Psoas muscle (tissue), 8 donors: ENCODE results near the gene INSRR. TPM values are rescaled to one million over a fixed set of nuclear protein-coding genes. Genes with fewer than 3 reads are reported as not detected.
A peak's percentile ranks its signal among the peaks of the same experiment; 100 is the strongest.

Source experiments
- ATAC-seq, 4 donors: fragments of 200-7000 bp; cut with Tn5 transposase; one replicate each; pipeline ENCODE4 v1.9.1; 2020; ENCODE audit warnings: moderate library complexity in 3 of 4, mild to moderate bottlenecking in 2 of 4
- DNase-seq, 2 donors: peaks; one replicate each; pipeline ENCODE4 v3.0.0-alpha.2; 2020
- H3K27ac ChIP-seq: fragments of 200-600 bp; one replicate; pipeline ENCODE4 v1.8.0; 2022
- H3K27me3 ChIP-seq, 3 donors: fragments of 200-600 bp in 1 of 3; one replicate each; pipeline versions ENCODE4 v1.6.1 to v1.8.0; 2013 to 2022; ENCODE audit warnings: low read length in 2 of 3, mild to moderate bottlenecking in 2 of 3, moderate library complexity in 1 of 3; ENCODE audit not compliant: insufficient read depth in 3 of 3
- H3K36me3 ChIP-seq, 2 donors: fragments of 200-600 bp in 1 of 2; one replicate each; pipeline versions ENCODE4 v1.6.1 to v1.8.0; 2013 to 2022; ENCODE audit warnings: low read depth in 1 of 2, mild to moderate bottlenecking in 1 of 2, moderate library complexity in 1 of 2; ENCODE audit not compliant: insufficient read depth in 1 of 2
- H3K4me1 ChIP-seq: fragments of 200-600 bp; one replicate; pipeline ENCODE4 v1.8.0; 2022
- H3K4me3 ChIP-seq: fragments of 200-600 bp; one replicate; pipeline ENCODE4 v1.8.0; 2022; ENCODE audit warnings: mild to moderate bottlenecking
- H3K9me3 ChIP-seq: fragments of 200-600 bp; one replicate; pipeline ENCODE4 v1.8.0; 2022
- WGBS, 3 donors: extraction: QIAGEN DNeasy Blood & Tissue Kit; methylation state at CpG; one replicate each; pipeline versions ENCODE4 v1.1.6 to v1.1.7; 2013; 5-methylcytosine and 5-hydroxymethylcytosine counted together
- intact Hi-C, 2 donors: fragments of 100-400 bp; cut with DNase I; formaldehyde crosslinking; loops; one replicate each; pipeline versions ENCODE4 v1.11.0 to v1.14.2; 2022
- polyA plus RNA-seq, 3 donors: library from polyadenylated mRNA; stranded (reverse); fragments of 200-250 nt; gene quantifications; one replicate each; pipeline ENCODE4 v1.2.3, GENCODE V29; 2013
- total RNA-seq, 4 donors: library from RNA; stranded (reverse); fragmentation: NEBNext Ultra II Directional in 2 of 4; extraction: Animal tissue kit (Norgen Biotek cat#: 25700) in 2 of 4; gene quantifications; one replicate each; pipeline versions ENCODE4 v1.2.1 to v1.2.4, GENCODE V29; 2021 to 2023
- TF ChIP-seq, protein P1 (sequence below): fragments of 200-600 bp; IDR thresholded peaks from one replicate; pipeline ENCODE4 v1.8.0; 2022; ENCODE audit warnings: antibody characterized with exemption
- donor health status: healthy with polysubstance abuse.
- donor health status: DM: no; HTN: no; CAD: no; lungs with moderate emphysema.
- donor health status: Bipolar disorder and iron deficiency.
- donor health status: healthy.
- donor health status: DM: yes; HTN: yes; CAD: no.
- donor health status: DM: no; HTN: no; CAD: no.
- donor health status: DM: no; HTN: no; CAD: no.
- donor health status: DM: yes; HTN: yes; CAD: no.

Gene INSRR
- total and polyA plus RNA-seq, 7 donors: under 0.01 to 0.07 TPM; not detected in 5

DNA sequence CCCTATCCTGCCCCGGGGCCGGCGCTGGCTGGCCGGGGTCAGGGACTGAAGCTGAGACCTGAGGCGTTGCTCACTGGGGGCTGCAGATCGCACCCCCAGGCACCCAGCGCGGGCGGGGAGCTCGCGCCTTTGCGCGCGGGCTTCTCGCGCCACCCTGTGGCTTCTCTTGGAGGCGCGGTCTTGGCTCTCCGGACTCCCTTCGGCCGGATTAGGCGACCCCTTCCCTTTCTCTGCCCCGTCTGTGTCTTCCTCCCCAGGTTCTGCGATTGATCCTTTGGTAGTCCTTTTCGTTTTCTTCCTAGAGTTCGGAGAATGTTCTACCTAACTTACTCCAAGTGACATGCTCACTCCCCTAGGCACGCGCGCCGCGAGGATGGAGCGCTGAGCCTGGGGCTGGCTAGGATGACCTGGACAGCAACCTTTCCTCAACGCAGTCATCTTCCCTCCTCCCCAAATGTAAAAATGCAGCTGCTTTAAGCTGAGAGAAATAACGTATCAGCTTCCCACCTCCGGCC is 1.3 kb upstream of the INSRR start:
- 1% methylated on average over 35 of the region's 35 CpGs for WGBS, 3 donors

GRCh38 chr1:156859523-156860112 is 701 bp upstream of the INSRR start:
- Histone ChIP-seq H3K4me1 (peaks cover 19% of the 10 kb centered on the region), H3K27ac (no peak overlapping the region), H3K27me3 (peaks cover 0 to 71% (median 17%) of the 10 kb centered on the region in 3 donors), H3K36me3 (no peaks in the 10 kb centered on the region), H3K4me3 (peak overlapping the region; percentile 59), H3K9me3 (no peaks in the 10 kb centered on the region)
- TF ChIP-seq, protein P1, sequence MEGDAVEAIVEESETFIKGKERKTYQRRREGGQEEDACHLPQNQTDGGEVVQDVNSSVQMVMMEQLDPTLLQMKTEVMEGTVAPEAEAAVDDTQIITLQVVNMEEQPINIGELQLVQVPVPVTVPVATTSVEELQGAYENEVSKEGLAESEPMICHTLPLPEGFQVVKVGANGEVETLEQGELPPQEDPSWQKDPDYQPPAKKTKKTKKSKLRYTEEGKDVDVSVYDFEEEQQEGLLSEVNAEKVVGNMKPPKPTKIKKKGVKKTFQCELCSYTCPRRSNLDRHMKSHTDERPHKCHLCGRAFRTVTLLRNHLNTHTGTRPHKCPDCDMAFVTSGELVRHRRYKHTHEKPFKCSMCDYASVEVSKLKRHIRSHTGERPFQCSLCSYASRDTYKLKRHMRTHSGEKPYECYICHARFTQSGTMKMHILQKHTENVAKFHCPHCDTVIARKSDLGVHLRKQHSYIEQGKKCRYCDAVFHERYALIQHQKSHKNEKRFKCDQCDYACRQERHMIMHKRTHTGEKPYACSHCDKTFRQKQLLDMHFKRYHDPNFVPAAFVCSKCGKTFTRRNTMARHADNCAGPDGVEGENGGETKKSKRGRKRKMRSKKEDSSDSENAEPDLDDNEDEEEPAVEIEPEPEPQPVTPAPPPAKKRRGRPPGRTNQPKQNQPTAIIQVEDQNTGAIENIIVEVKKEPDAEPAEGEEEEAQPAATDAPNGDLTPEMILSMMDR: no peak
- peak; percentile 27 to 67 (median 54) for ATAC-seq
- DNase-seq: no peak
- intact Hi-C loops: loop anchor here (1.0 to 2.0 kb wide), 2 partner anchors 21 to 61 kb away; no protein-coding TSS in a partner anchor
- 1 to 3% (median 1%) methylated on average over 31 to 33 of the region's 33 CpGs for WGBS, 3 donors

More for the DNA sequence above, 1.3 kb upstream of the INSRR start:
- peaks cover 19% of the 10 kb centered on the region for H3K4me1 ChIP-seq
- ATAC-seq: peak; percentile 65 to 93 (median 84)
- TF ChIP-seq, protein P1: peak; percentile 85
- peak overlapping the region; percentile 59 for H3K4me3 ChIP-seq
- no peak overlapping the region for H3K27ac ChIP-seq
- peak; percentile 44 to 73 for DNase-seq
- H3K9me3 ChIP-seq: no peaks in the 10 kb centered on the region
- peaks cover 0 to 71% (median 17%) of the 10 kb centered on the region in 3 donors for H3K27me3 ChIP-seq
- intact Hi-C loops: loop anchor here in 1 of 2 donors (2.0 kb wide), 1 partner anchor 21 kb away; no protein-coding TSS in a partner anchor
- no peaks in the 10 kb centered on the region for H3K36me3 ChIP-seq

DNA sequence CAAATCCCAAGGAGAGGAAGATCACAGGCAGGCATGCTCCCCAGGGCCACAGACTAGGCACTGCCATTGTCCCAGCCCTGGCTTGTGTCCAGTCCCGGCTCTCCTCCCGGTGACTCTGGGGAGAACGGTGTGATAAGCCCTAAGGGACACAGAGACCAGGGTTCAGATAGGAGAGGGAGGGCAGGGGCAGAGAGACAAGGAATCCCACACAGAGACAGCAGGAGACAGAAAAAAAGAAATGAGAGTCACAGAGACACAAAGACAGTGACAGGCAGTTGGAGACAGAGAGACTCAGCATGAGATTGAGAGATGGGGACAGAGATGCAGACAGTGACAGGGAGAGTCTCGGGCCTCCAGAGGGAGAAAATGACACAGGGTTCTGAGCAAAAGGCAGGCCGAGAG is 361 bp downstream of the INSRR start:
- peak overlapping the region; percentile 59 for H3K4me3 ChIP-seq
- H3K4me1 ChIP-seq: peaks cover 19% of the 10 kb centered on the region
- ATAC-seq: no peak
- WGBS, 3 donors: 9 to 20% (median 14%) methylated on average over 4 to 5 of the region's 5 CpGs
- TF ChIP-seq, protein P1: no peak
- no peaks in the 10 kb centered on the region for H3K9me3 ChIP-seq
- H3K27me3 ChIP-seq: peaks cover 0 to 60% (median 17%) of the 10 kb centered on the region in 3 donors
- intact Hi-C loops: loop anchor here in 1 of 2 donors (2.0 kb wide), 1 partner anchor 20 kb away; no protein-coding TSS in a partner anchor
- no peaks in the 10 kb centered on the region for H3K36me3 ChIP-seq
- no peak overlapping the region for H3K27ac ChIP-seq
- DNase-seq: no peak

DNA sequence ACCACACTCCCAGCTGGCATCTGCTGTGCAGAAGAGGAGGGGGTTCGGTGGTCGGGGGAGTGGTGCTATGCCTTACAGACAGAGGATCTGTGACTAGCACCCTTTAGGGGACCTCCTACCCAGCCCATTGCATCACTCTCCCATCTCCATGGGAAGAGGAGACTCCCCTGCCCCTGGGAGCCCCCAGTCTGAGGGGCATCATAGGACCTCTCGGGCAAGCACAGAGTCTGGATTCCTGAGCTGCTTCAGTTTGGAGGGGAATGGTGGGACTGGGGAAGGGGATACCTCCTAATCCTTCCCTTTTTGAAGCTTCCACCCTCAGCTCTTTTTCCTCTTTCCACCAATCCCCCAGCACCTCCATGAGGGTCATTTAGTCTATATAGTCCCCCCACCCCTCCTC is 1.4 kb downstream of the INSRR start:
- Histone ChIP-seq H3K4me1 (peaks cover 23% of the 10 kb centered on the region), H3K9me3 (no peaks in the 10 kb centered on the region), H3K27ac (no peak overlapping the region), H3K27me3 (peaks cover 0 to 53% (median 17%) of the 10 kb centered on the region in 3 donors), H3K4me3 (no peak overlapping the region), H3K36me3 (no peaks in the 10 kb centered on the region)
- ATAC-seq (no peak), DNase-seq (no peak)
- TF ChIP-seq, protein P1: no peak
- 64 to 72% (median 67%) methylated on average over 3 of the region's 3 CpGs for WGBS, 3 donors
- intact Hi-C loops: no loop called here
